Neural cell (in vitro differentiated cells): ENCODE measurements around the gene ACOXL. TPM values are rescaled to one million over a fixed set of nuclear protein-coding genes. Genes with fewer than 3 reads are reported as not detected.

ENCODE experiments used
- H2AFZ ChIP-seq: fragments of 200-600, 300-800 bp; sonication (generic), shearing (Covaris generic); 2 replicates; pipeline ENCODE4 v1.6.0; 2014; ENCODE audit warnings: low read depth, mild to moderate bottlenecking, antibody characterized with exemption, low read length, moderate library complexity
- H3F3A ChIP-seq: fragments of 200-600 bp; shearing (Covaris generic); 2 replicates; pipeline ENCODE4 v1.6.1; 2016; ENCODE audit warnings: mild to moderate bottlenecking, moderate library complexity, mixed read lengths, antibody characterized with exemption, low read length; ENCODE audit not compliant: insufficient read depth, poor library complexity, severe bottlenecking
- H3K27ac ChIP-seq: fragments of 200-600, 300-800 bp; sonication (generic), shearing (Covaris generic); 2 replicates; pipeline ENCODE4 v1.5.1; 2014; ENCODE audit warnings: mild to moderate bottlenecking, low read length, moderate library complexity
- H3K27me3 ChIP-seq: fragments of 300-800, 200-600 bp; sonication (generic), shearing (Covaris generic); 2 replicates; pipeline ENCODE4 v1.6.0; 2014; ENCODE audit warnings: mild to moderate bottlenecking, low read depth, low read length, moderate library complexity; ENCODE audit not compliant: insufficient read depth
- H3K36me3 ChIP-seq: fragments of 300-800, 200-600 bp; sonication (generic), shearing (Covaris generic); 2 replicates; pipeline ENCODE4 v1.5.1; 2014; ENCODE audit warnings: mild to moderate bottlenecking, antibody characterized with exemption, low read length, moderate library complexity; ENCODE audit not compliant: insufficient read depth
- H3K4me2 ChIP-seq: fragments of 300-800, 200-600 bp; sonication (generic), shearing (Covaris generic); 2 replicates; pipeline ENCODE4 v1.6.0; 2014; ENCODE audit warnings: mild to moderate bottlenecking, low read length
- H3K4me3 ChIP-seq: fragments of 300-800, 200-600 bp; sonication (generic), shearing (Covaris generic); 2 replicates; pipeline ENCODE4 v1.5.1; 2014; ENCODE audit warnings: mild to moderate bottlenecking, low read length, moderate library complexity
- H3K79me2 ChIP-seq: fragments of 200-600 bp; shearing (Covaris generic); replicated peaks from 2 replicates; pipeline ENCODE4 v1.6.0; 2014; ENCODE audit warnings: mild to moderate bottlenecking, low read length, moderate library complexity; ENCODE audit not compliant: insufficient read depth
- H3K9ac ChIP-seq: fragments of 300-800, 200-600 bp; sonication (generic), shearing (Covaris generic); 2 replicates; pipeline ENCODE4 v1.6.1; 2016; ENCODE audit warnings: mild to moderate bottlenecking, low read length, mixed read lengths
- H3K9me2 ChIP-seq: fragments of 200-600 bp; shearing (Covaris generic); 2 replicates; pipeline ENCODE4 v1.6.1; 2016; ENCODE audit warnings: mild to moderate bottlenecking, low read length, mixed read lengths; ENCODE audit not compliant: insufficient read depth
- H3K9me3 ChIP-seq: fragments of 200-600, 300-800 bp; sonication (generic), shearing (Covaris generic); 2 replicates; pipeline ENCODE4 v1.6.1; 2016; ENCODE audit warnings: mild to moderate bottlenecking, mixed run types, low read length, moderate library complexity, mixed read lengths
- H4K20me1 ChIP-seq: fragments of 200-600 bp; shearing (Covaris generic); 2 replicates; pipeline ENCODE4 v1.6.1; 2016; ENCODE audit warnings: mild to moderate bottlenecking, mixed run types; ENCODE audit not compliant: insufficient read depth
- EP300 ChIP-seq: fragments of 450-650 bp; conservative IDR thresholded peaks from 2 replicates; pipeline ENCODE4 v1.6.1; 2014; ENCODE audit warnings: antibody characterized with exemption, mild to moderate bottlenecking, moderate library complexity; ENCODE audit not compliant: poor library complexity, severe bottlenecking
- EZH2 ChIP-seq: fragments of 200-600, 300-800 bp; shearing (Covaris generic), sonication (generic); IDR thresholded peaks from 2 replicates; pipeline ENCODE4 v1.6.1; 2014; ENCODE audit warnings: antibody characterized with exemption, low read length, borderline replicate concordance, mild to moderate bottlenecking; ENCODE audit not compliant: insufficient read depth, poor library complexity, severe bottlenecking
- MXI1 ChIP-seq: fragments of 450-650 bp; conservative IDR thresholded peaks from 2 replicates; pipeline ENCODE4 v1.6.1; 2014; ENCODE audit warnings: antibody characterized with exemption, mild to moderate bottlenecking; ENCODE audit not compliant: poor library complexity, severe bottlenecking
- POLR2AphosphoS5 ChIP-seq: IDR thresholded peaks from 2 replicates; pipeline ENCODE4 v1.6.1; 2012
- RAD21 ChIP-seq: fragments of 450-650 bp; conservative IDR thresholded peaks from 2 replicates; pipeline ENCODE4 v1.6.1; 2014; ENCODE audit warnings: antibody characterized with exemption, mild to moderate bottlenecking, moderate library complexity
- SMC3 ChIP-seq: fragments of 450-650 bp; conservative IDR thresholded peaks from 2 replicates; pipeline ENCODE4 v1.6.1; 2014; ENCODE audit warnings: antibody characterized with exemption, mild to moderate bottlenecking, moderate library complexity; ENCODE audit not compliant: poor library complexity
- TAF1 ChIP-seq: IDR thresholded peaks from 2 replicates; pipeline ENCODE4 v1.6.1; 2012; ENCODE audit warnings: low read depth
- polyA plus RNA-seq: library from polyadenylated mRNA; depleted of rRNA; stranded (reverse); fragments of >200 nt; gene quantifications from 2 replicates; pipeline ENCODE4 v1.2.3, GENCODE V29; 2014
- TF ChIP-seq, protein P1 (sequence below): IDR thresholded peaks from 2 replicates; pipeline ENCODE4 v1.6.1; 2012; ENCODE audit warnings: borderline replicate concordance
- TF ChIP-seq, protein P2 (sequence below): fragments of 450-650 bp; IDR thresholded peaks from 2 replicates; pipeline ENCODE4 v1.5.1; 2014; ENCODE audit warnings: antibody characterized with exemption, mild to moderate bottlenecking, moderate library complexity; ENCODE audit not compliant: poor library complexity, severe bottlenecking

The ACOXL gene
- polyA plus RNA-seq, 1 donor from 2014 or later: not detected

DNA sequence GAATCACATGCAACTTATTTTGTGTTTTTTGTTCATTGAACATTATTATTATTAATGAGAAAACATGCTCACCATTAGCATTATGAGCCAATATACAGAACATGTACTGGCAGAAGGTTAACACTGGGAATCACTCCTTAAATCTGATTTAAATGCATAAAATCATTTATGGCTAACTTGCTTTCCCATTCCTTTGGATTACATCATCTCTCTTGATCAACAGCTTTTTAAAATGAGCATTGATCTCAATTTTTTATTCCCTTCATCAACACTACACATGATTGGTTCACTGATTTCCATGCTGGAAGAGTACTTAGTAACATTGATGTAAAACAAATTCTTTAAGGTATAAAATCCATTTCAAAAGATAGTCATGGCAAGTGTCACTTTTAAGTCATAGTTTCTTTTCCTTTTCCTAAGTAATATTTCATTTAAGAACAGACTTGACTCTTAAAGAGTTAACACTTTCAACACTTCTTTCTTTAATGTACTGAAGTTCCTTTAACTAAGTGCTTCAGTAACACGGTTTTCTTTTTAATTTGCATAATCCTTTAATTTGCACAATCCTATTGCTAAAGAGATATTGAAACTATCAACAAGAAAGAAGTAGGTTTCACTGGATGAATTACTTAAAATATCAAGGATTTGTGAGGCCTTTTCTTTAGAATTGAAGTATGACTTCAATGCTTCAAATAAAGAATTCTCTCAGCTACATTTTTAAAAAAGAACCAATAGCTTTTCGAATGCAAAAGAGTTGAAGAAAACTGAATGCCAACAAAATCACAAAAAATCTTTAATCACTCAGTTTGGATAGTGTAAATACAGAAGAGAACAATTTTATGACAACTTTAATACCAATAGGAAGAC, 29.6 kb upstream of the ACOXL start:
- TF ChIP-seq, protein P1, sequence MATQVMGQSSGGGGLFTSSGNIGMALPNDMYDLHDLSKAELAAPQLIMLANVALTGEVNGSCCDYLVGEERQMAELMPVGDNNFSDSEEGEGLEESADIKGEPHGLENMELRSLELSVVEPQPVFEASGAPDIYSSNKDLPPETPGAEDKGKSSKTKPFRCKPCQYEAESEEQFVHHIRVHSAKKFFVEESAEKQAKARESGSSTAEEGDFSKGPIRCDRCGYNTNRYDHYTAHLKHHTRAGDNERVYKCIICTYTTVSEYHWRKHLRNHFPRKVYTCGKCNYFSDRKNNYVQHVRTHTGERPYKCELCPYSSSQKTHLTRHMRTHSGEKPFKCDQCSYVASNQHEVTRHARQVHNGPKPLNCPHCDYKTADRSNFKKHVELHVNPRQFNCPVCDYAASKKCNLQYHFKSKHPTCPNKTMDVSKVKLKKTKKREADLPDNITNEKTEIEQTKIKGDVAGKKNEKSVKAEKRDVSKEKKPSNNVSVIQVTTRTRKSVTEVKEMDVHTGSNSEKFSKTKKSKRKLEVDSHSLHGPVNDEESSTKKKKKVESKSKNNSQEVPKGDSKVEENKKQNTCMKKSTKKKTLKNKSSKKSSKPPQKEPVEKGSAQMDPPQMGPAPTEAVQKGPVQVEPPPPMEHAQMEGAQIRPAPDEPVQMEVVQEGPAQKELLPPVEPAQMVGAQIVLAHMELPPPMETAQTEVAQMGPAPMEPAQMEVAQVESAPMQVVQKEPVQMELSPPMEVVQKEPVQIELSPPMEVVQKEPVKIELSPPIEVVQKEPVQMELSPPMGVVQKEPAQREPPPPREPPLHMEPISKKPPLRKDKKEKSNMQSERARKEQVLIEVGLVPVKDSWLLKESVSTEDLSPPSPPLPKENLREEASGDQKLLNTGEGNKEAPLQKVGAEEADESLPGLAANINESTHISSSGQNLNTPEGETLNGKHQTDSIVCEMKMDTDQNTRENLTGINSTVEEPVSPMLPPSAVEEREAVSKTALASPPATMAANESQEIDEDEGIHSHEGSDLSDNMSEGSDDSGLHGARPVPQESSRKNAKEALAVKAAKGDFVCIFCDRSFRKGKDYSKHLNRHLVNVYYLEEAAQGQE: no peak
- TF ChIP-seq, protein P2, sequence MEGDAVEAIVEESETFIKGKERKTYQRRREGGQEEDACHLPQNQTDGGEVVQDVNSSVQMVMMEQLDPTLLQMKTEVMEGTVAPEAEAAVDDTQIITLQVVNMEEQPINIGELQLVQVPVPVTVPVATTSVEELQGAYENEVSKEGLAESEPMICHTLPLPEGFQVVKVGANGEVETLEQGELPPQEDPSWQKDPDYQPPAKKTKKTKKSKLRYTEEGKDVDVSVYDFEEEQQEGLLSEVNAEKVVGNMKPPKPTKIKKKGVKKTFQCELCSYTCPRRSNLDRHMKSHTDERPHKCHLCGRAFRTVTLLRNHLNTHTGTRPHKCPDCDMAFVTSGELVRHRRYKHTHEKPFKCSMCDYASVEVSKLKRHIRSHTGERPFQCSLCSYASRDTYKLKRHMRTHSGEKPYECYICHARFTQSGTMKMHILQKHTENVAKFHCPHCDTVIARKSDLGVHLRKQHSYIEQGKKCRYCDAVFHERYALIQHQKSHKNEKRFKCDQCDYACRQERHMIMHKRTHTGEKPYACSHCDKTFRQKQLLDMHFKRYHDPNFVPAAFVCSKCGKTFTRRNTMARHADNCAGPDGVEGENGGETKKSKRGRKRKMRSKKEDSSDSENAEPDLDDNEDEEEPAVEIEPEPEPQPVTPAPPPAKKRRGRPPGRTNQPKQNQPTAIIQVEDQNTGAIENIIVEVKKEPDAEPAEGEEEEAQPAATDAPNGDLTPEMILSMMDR: no peak
- no peak for TF ChIP-seq TAF1
- TF ChIP-seq POLR2AphosphoS5: no peak
- TF ChIP-seq MXI1: no peak
- TF ChIP-seq RAD21: no peak
- TF ChIP-seq SMC3: no peak
- TF ChIP-seq EZH2: no peak
- no peak for TF ChIP-seq EP300
- no peaks in the 10 kb centered on the region for H3F3A ChIP-seq
- no peaks in the 10 kb centered on the region for H3K79me2 ChIP-seq
- no peak overlapping the region for H3K9ac ChIP-seq
- H3K9me2 ChIP-seq: no peaks in the 10 kb centered on the region
- no peaks in the 10 kb centered on the region for H3K9me3 ChIP-seq
- no peak overlapping the region for H3K4me2 ChIP-seq
- H3K36me3 ChIP-seq: no peaks in the 10 kb centered on the region
- H3K4me3 ChIP-seq: no peak overlapping the region
- no peak overlapping the region for H2AFZ ChIP-seq
- H3K27ac ChIP-seq: no peak overlapping the region
- no peaks in the 10 kb centered on the region for H3K27me3 ChIP-seq
- no peaks in the 10 kb centered on the region for H4K20me1 ChIP-seq

DNA sequence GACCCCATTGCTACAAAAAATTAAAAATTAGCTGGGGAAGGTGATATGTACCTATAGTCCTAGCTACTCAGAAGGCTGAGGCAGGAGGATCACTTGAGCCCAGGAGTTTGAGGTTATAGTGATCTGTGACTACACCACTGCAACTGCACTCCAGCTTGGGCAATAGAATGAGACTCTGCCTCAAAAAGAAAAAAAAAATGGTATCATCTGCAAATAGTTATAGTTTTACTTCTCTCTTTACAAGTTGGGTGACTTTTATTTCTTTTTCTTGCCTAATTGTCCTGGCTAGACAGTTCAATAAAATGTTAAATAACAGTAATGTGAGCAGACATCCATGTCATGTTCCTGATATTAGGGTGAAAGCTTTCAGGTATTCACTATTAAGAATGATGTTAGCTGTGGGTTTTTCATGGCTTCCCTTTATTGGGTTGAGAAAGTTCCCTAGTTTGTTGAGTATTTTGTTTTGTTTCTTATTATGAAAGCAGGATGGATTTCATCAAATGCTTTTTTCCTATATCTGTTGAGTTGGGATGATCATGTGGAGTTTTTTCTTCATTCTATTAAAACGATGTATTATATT, 24.9 kb upstream of the ACOXL start:
- TF ChIP-seq TAF1: no peak
- H3K27ac ChIP-seq: no peak overlapping the region
- no peaks in the 10 kb centered on the region for H3K36me3 ChIP-seq
- H3K27me3 ChIP-seq: no peaks in the 10 kb centered on the region
- no peak overlapping the region for H3K4me3 ChIP-seq
- H3K9me3 ChIP-seq: no peaks in the 10 kb centered on the region
- no peaks in the 10 kb centered on the region for H3K9me2 ChIP-seq
- no peak overlapping the region for H3K9ac ChIP-seq
- H3K79me2 ChIP-seq: no peaks in the 10 kb centered on the region
- H2AFZ ChIP-seq: no peak overlapping the region
- H4K20me1 ChIP-seq: no peaks in the 10 kb centered on the region
- H3K4me2 ChIP-seq: no peak overlapping the region
- H3F3A ChIP-seq: no peaks in the 10 kb centered on the region
